ENCODE measurements around the gene PRKAB2.

- no peak for TF ChIP-seq CTCF (conservative IDR thresholded peaks at IDR 0.05)
- no peak for TF ChIP-seq ZFX (IDR thresholded peaks at IDR 0.05)
Observed at GRCh38 chr1:147171399-147172167, 687 bp downstream of the PRKAB2 start.
